K562 (cell line): ENCODE data around the gene WWC2. TPM values are rescaled to one million over a fixed set of nuclear protein-coding genes. Genes with fewer than 3 reads are reported as not detected.

Experiments
- ATAC-seq: fragments of 200-7000 bp; cut with Tn5 transposase; 3 replicates; pipeline ENCODE4 v1.9.1; 2020; ENCODE audit warnings: moderate library complexity
- BruUV-seq: library from RNA; stranded (reverse); fragments of 400-500 nt; replicated peaks from 2 replicates; lab custom pipeline; 2021; lab: Mats Ljungman, UMichigan
- CTCF ChIA-PET: fragments of 300-600 bp; formaldehyde crosslinking; extraction: SDS; loops from one replicate; lab custom pipeline; 2021; ENCODE audit warnings: low intra/inter-chr PET ratio; lab: Yijun Ruan, JAX
- POLR2A ChIA-PET: fragments of 300-600, 350-650 bp; sonication (Branson Sonifier 250); formaldehyde crosslinking; extraction: SDS; loops from one replicate; lab custom pipeline; 2021; ENCODE audit warnings: antibody characterized with exemption, inconsistent platforms; lab: Yijun Ruan, JAX
- DNase-seq, 4 experiments: peaks; one replicate each; pipeline versions ENCODE4 v3.0.0 to v3.0.0-alpha.2; 2011 to 2018; ENCODE audit warnings: low spot score in 3 of 4, mixed read lengths in 3 of 4; ENCODE audit errors: extremely low read depth in 1 of 4
- FAIRE-seq: peaks from 2 replicates; lab custom pipeline; 2011; peaks lifted over from hg19 to GRCh38; lab: Jason Lieb, UNC
- H2AFZ ChIP-seq: 2 replicates; pipeline ENCODE4 v1.6.0; 2011; ENCODE audit warnings: low read depth, low read length, control low read depth, inconsistent platforms
- H3K27ac ChIP-seq: fragments of 200-600 bp; 3 replicates; pipeline ENCODE4 v1.8.0; 2011; ENCODE audit warnings: low read depth, mild to moderate bottlenecking, control low read depth, inconsistent platforms, low read length, moderate library complexity, mixed read lengths; ENCODE audit errors: extremely low read depth
- H3K27me3 ChIP-seq, 2 experiments: fragments of 300-600 bp in 1 of 2; 2 replicates in 1 of 2; 3 replicates in 1 of 2; pipeline versions ENCODE4 v1.6.0 to v1.8.0; 2011; ENCODE audit warnings: inconsistent platforms in 2 of 2, low read length in 2 of 2, mild to moderate bottlenecking in 1 of 2, mixed read lengths in 1 of 2, moderate library complexity in 1 of 2; ENCODE audit not compliant: control insufficient read depth in 2 of 2, insufficient read depth in 2 of 2
- H3K36me3 ChIP-seq: fragments of 300-600 bp; 3 replicates; pipeline ENCODE4 v1.8.0; 2011; ENCODE audit warnings: mild to moderate bottlenecking, low read length, inconsistent platforms; ENCODE audit not compliant: control insufficient read depth, insufficient read depth
- H3K4me1 ChIP-seq, 2 experiments: fragments of 200-600 bp in 1 of 2; replicated peaks in 1 of 2; 2 replicates in 1 of 2; 3 replicates in 1 of 2; pipeline versions ENCODE4 v1.5.1 to v1.8.0; 2011; ENCODE audit warnings: inconsistent platforms in 2 of 2, low read length in 2 of 2, mild to moderate bottlenecking in 1 of 2, mixed read lengths in 1 of 2, moderate library complexity in 1 of 2; ENCODE audit not compliant: control insufficient read depth in 2 of 2, insufficient read depth in 2 of 2
- H3K4me2 ChIP-seq: 2 replicates; pipeline ENCODE4 v1.6.1; 2011; ENCODE audit warnings: low read length, control low read depth, inconsistent platforms, mixed read lengths; ENCODE audit not compliant: insufficient read depth
- H3K4me3 ChIP-seq: fragments of 200-600 bp; sonication (generic), shearing (Covaris generic); 2 replicates; pipeline ENCODE4 v1.5.1; 2016; ENCODE audit warnings: control low read depth, inconsistent platforms
- H3K79me2 ChIP-seq: fragments of 200-600 bp; 3 replicates; pipeline ENCODE4 v1.8.0; 2011; ENCODE audit warnings: low read length, inconsistent platforms; ENCODE audit not compliant: control insufficient read depth, insufficient read depth
- H3K9ac ChIP-seq, 2 experiments: 2 replicates each; pipeline versions ENCODE4 v1.6.0 to v1.6.1; 2011; ENCODE audit warnings: low read depth in 2 of 2, low read length in 2 of 2, control low read depth in 1 of 2, inconsistent platforms in 1 of 2, mild to moderate bottlenecking in 1 of 2, mixed read lengths in 1 of 2; ENCODE audit not compliant: insufficient read depth in 1 of 2
- H3K9me1 ChIP-seq: one replicate; pipeline ENCODE4 v1.6.0; 2011; ENCODE audit warnings: inconsistent platforms, mild to moderate bottlenecking, low read length, moderate library complexity; ENCODE audit not compliant: control insufficient read depth, insufficient read depth
- H3K9me3 ChIP-seq: replicated peaks from 2 replicates; pipeline ENCODE4 v1.5.1; 2011; ENCODE audit warnings: low read depth, low read length, inconsistent platforms; ENCODE audit not compliant: control insufficient read depth, insufficient read depth
- H4K20me1 ChIP-seq: replicated peaks from 2 replicates; pipeline ENCODE4 v1.6.1; 2011; ENCODE audit warnings: low read length, inconsistent platforms, mixed read lengths; ENCODE audit not compliant: control insufficient read depth, insufficient read depth
- ADNP ChIP-seq: fragments of 200-800 bp; sonication (Bioruptor generic); IDR thresholded peaks from 2 replicates; pipeline ENCODE4 v1.6.1; 2016; ENCODE audit warnings: missing genetic modification characterization, missing compliant biosample characterization
- LEF1 ChIP-seq: fragments of 450-650 bp; IDR thresholded peaks from 2 replicates; pipeline ENCODE4 v1.6.1; 2016; ENCODE audit warnings: mild to moderate bottlenecking
- POLR3A ChIP-seq: IDR thresholded peaks from 2 replicates; pipeline ENCODE4 v1.6.1; 2011; ENCODE audit warnings: borderline replicate concordance, mild to moderate bottlenecking, moderate library complexity; ENCODE audit not compliant: insufficient read length, insufficient read depth; ENCODE audit errors: extremely low read depth
- SMAD3 ChIP-seq: fragments of 450-650 bp; formaldehyde crosslinking; conservative IDR thresholded peaks from 2 replicates; pipeline ENCODE4 v1.4.0; 2020; ENCODE audit warnings: mild to moderate bottlenecking
- SUPT5H ChIP-seq: fragments of 450-650 bp; IDR thresholded peaks from 2 replicates; pipeline ENCODE4 v1.6.1; 2016
- U2AF1 ChIP-seq: fragments of 200-400 bp; formaldehyde crosslinking; optimal IDR thresholded peaks from 2 replicates; pipeline ENCODE3; 2017; ENCODE audit warnings: mild to moderate bottlenecking, low read depth, low read length, moderate library complexity
- VEZF1 ChIP-seq: fragments of 200-800 bp; sonication (Bioruptor generic); IDR thresholded peaks from 2 replicates; pipeline ENCODE4 v1.6.1; 2017; ENCODE audit warnings: missing genetic modification characterization, missing compliant biosample characterization
- in situ Hi-C: fragments of 300-500 bp; cut with MboI; formaldehyde crosslinking; loops from 4 replicates; pipeline ENCODE4 v1.15.0; 2018; ENCODE audit warnings: inconsistent platforms, mixed read lengths
- intact Hi-C: fragments of 100-400 bp; cut with micrococcal nuclease; formaldehyde crosslinking; loops from 2 replicates; pipeline ENCODE4 v1.14.2; 2022
- polyA plus RNA-seq, 8 experiments: library from polyadenylated mRNA; depleted of rRNA in 4 of 8; stranded (reverse) in 5 of 8; unstranded in 3 of 8; fragments of >200 nt; fragmentation: Nextera tagmentation in 2 of 8; fragmentation: Illumina TruSeq in 1 of 8; extraction: Ambion mirVana in 2 of 8; extraction: Trizol in 1 of 8; gene quantifications; 2 replicates each; pipeline versions ENCODE4 v1.2.1 to v1.2.3, GENCODE V29; 2011 to 2014; ENCODE audit warnings: inconsistent platforms in 1 of 8, missing spikeins in 1 of 8
- total RNA-seq, 7 experiments: library from RNA; depleted of rRNA in 6 of 7; stranded (reverse); fragments of >200 nt in 6 of 7; fragmentation: Illumina TruSeq in 2 of 7; extraction: Trizol in 2 of 7; gene quantifications; 2 replicates each; pipeline versions ENCODE4 v1.2.1 to v1.2.3, GENCODE V29; 2011 to 2021; ENCODE audit warnings: low replicate concordance in 1 of 7

WWC2 gene
- total and polyA plus RNA-seq, 9 of the 15 experiments (the other 6 are each of a cell fraction or from before 2014, with no cell fraction given), result 3.7 to 39.4 (median 19.6) TPM

GRCh38 chr4:183170894-183171293 is 71.8 kb downstream of the WWC2 start:
- in situ Hi-C loops, result no loop called here
- no peak overlapping the region for H3K4me3 ChIP-seq
- no peak for FAIRE-seq

More at GRCh38 chr4:183170894-183171293, 71.8 kb downstream of the WWC2 start:
- Histone ChIP-seq H3K9me3 (no peaks in the 10 kb centered on the region), H3K9me1 (no peaks in the 10 kb centered on the region), H3K79me2 (no peaks in the 10 kb centered on the region), H3K9ac (no peak overlapping the region), H3K27ac (no peak overlapping the region), H3K27me3 (no peaks in the 10 kb centered on the region), H4K20me1 (0 out of 2 replicates have a peak, but pooled peaks cover 8% of the 10 kb centered on the region), H3K4me1 (peaks cover 0 to 2% of the 10 kb centered on the region in 2 experiments; a peak in 1 of 5 replicates), H3K36me3 (no peaks in the 10 kb centered on the region), H2AFZ (no peak overlapping the region), H3K4me2 (no peak overlapping the region)
- intact Hi-C loops, result no loop called here
- ChIA-PET CTCF (no interaction called here), POLR2A (interaction anchor here (0.9 kb wide), 1 partner anchor 9 kb away, joined by 3 read pairs; no protein-coding TSS in a partner anchor)
- TF ChIP-seq ADNP (tag) (no peak), U2AF1 (no peak), POLR3A (no peak), SMAD3 (no peak), VEZF1 (CRISPR knock-in tag) (no peak), LEF1 (no peak), SUPT5H (no peak)
- ATAC-seq, result no peak
- no peak for DNase-seq
- BruUV-seq, result no TSS peak
